ENCODE data around the gene RPS6KA1. TPM values are rescaled to one million over a fixed set of nuclear protein-coding genes. Genes with fewer than 3 reads are reported as not detected.

The RPS6KA1 gene
- total and polyA plus RNA-seq, 10 of the 15 experiments (the other 5 are each of a cell fraction or from before 2014, with no cell fraction given), result 5.0 to 136 (median 91.5) TPM

DNA sequence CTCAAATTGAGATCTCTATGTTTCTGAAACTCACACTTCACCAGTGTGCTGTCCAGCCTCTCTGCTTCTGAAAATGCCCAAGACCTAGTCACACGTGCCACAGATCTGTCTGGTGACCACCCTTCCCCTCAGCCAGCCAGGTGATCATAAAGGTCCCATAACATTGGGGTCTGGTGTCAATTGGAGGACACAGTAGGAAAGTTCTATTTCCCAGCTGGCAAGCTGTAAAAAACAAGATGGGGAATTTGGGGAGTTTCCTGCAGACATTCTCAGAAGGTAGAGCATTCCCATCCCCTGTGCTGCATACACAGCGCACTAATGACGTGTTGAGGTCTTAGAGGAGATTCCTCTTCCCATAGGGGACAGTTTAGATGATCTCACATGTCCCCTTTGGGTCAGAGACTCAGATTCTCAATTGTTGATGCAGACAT lies 50.1 kb downstream of the RPS6KA1 start (continued):
- TF ChIP-seq, protein P1, sequence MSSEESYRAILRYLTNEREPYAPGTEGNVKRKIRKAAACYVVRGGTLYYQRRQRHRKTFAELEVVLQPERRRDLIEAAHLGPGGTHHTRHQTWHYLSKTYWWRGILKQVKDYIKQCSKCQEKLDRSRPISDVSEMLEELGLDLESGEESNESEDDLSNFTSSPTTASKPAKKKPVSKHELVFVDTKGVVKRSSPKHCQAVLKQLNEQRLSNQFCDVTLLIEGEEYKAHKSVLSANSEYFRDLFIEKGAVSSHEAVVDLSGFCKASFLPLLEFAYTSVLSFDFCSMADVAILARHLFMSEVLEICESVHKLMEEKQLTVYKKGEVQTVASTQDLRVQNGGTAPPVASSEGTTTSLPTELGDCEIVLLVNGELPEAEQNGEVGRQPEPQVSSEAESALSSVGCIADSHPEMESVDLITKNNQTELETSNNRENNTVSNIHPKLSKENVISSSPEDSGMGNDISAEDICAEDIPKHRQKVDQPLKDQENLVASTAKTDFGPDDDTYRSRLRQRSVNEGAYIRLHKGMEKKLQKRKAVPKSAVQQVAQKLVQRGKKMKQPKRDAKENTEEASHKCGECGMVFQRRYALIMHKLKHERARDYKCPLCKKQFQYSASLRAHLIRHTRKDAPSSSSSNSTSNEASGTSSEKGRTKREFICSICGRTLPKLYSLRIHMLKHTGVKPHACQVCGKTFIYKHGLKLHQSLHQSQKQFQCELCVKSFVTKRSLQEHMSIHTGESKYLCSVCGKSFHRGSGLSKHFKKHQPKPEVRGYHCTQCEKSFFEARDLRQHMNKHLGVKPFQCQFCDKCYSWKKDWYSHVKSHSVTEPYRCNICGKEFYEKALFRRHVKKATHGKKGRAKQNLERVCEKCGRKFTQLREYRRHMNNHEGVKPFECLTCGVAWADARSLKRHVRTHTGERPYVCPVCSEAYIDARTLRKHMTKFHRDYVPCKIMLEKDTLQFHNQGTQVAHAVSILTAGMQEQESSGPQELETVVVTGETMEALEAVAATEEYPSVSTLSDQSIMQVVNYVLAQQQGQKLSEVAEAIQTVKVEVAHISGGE (CRISPR knock-in tag; IDR thresholded peaks at IDR 0.05), result no peak
- no peak for TF ChIP-seq TCF3 (IDR thresholded peaks at IDR 0.05; ENCODE audit: borderline replicate concordance, insufficient read depth, low read depth, low read length)
- TF ChIP-seq, protein P2, sequence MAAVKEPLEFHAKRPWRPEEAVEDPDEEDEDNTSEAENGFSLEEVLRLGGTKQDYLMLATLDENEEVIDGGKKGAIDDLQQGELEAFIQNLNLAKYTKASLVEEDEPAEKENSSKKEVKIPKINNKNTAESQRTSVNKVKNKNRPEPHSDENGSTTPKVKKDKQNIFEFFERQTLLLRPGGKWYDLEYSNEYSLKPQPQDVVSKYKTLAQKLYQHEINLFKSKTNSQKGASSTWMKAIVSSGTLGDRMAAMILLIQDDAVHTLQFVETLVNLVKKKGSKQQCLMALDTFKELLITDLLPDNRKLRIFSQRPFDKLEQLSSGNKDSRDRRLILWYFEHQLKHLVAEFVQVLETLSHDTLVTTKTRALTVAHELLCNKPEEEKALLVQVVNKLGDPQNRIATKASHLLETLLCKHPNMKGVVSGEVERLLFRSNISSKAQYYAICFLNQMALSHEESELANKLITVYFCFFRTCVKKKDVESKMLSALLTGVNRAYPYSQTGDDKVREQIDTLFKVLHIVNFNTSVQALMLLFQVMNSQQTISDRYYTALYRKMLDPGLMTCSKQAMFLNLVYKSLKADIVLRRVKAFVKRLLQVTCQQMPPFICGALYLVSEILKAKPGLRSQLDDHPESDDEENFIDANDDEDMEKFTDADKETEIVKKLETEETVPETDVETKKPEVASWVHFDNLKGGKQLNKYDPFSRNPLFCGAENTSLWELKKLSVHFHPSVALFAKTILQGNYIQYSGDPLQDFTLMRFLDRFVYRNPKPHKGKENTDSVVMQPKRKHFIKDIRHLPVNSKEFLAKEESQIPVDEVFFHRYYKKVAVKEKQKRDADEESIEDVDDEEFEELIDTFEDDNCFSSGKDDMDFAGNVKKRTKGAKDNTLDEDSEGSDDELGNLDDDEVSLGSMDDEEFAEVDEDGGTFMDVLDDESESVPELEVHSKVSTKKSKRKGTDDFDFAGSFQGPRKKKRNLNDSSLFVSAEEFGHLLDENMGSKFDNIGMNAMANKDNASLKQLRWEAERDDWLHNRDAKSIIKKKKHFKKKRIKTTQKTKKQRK (IDR thresholded peaks at IDR 0.05; ENCODE audit: low read depth, low read length), result no peak
- TF ChIP-seq, protein P3, sequence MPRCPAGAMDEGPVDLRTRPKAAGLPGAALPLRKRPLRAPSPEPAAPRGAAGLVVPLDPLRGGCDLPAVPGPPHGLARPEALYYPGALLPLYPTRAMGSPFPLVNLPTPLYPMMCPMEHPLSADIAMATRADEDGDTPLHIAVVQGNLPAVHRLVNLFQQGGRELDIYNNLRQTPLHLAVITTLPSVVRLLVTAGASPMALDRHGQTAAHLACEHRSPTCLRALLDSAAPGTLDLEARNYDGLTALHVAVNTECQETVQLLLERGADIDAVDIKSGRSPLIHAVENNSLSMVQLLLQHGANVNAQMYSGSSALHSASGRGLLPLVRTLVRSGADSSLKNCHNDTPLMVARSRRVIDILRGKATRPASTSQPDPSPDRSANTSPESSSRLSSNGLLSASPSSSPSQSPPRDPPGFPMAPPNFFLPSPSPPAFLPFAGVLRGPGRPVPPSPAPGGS (IDR thresholded peaks at IDR 0.05; ENCODE audit: borderline replicate concordance, insufficient read depth, low read depth, low read length, poor library complexity, severe bottlenecking), result peak; percentile 38
- TF ChIP-seq EED (IDR thresholded peaks at IDR 0.05; ENCODE audit: low read depth), result 0 out of 2 replicates have a peak, but pooled peaks have one; percentile 31
- no peak for TF ChIP-seq KLF5 (IDR thresholded peaks at IDR 0.05; ENCODE audit: partially characterized antibody)
- no peak for TF ChIP-seq ZNF622 (IDR thresholded peaks at IDR 0.05)
- TF ChIP-seq IKZF2 (IDR thresholded peaks at IDR 0.05), result peak; percentile 63; a peak in 3 of 4 replicates
- no peak for TF ChIP-seq ZNF24 (IDR thresholded peaks at IDR 0.05)
- TF ChIP-seq CREB1 (IDR thresholded peaks at IDR 0.05; ENCODE audit: low read depth), result peak; percentile 74
- TF ChIP-seq, protein P4, sequence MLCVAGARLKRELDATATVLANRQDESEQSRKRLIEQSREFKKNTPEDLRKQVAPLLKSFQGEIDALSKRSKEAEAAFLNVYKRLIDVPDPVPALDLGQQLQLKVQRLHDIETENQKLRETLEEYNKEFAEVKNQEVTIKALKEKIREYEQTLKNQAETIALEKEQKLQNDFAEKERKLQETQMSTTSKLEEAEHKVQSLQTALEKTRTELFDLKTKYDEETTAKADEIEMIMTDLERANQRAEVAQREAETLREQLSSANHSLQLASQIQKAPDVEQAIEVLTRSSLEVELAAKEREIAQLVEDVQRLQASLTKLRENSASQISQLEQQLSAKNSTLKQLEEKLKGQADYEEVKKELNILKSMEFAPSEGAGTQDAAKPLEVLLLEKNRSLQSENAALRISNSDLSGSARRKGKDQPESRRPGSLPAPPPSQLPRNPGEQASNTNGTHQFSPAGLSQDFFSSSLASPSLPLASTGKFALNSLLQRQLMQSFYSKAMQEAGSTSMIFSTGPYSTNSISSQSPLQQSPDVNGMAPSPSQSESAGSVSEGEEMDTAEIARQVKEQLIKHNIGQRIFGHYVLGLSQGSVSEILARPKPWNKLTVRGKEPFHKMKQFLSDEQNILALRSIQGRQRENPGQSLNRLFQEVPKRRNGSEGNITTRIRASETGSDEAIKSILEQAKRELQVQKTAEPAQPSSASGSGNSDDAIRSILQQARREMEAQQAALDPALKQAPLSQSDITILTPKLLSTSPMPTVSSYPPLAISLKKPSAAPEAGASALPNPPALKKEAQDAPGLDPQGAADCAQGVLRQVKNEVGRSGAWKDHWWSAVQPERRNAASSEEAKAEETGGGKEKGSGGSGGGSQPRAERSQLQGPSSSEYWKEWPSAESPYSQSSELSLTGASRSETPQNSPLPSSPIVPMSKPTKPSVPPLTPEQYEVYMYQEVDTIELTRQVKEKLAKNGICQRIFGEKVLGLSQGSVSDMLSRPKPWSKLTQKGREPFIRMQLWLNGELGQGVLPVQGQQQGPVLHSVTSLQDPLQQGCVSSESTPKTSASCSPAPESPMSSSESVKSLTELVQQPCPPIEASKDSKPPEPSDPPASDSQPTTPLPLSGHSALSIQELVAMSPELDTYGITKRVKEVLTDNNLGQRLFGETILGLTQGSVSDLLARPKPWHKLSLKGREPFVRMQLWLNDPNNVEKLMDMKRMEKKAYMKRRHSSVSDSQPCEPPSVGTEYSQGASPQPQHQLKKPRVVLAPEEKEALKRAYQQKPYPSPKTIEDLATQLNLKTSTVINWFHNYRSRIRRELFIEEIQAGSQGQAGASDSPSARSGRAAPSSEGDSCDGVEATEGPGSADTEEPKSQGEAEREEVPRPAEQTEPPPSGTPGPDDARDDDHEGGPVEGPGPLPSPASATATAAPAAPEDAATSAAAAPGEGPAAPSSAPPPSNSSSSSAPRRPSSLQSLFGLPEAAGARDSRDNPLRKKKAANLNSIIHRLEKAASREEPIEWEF (IDR thresholded peaks at IDR 0.05; ENCODE audit: insufficient replicate concordance, low read depth, low read length), result peak; percentile 40
